Measurements from ENCODE around the gene ERICH6.

Gene ERICH6

DNA sequence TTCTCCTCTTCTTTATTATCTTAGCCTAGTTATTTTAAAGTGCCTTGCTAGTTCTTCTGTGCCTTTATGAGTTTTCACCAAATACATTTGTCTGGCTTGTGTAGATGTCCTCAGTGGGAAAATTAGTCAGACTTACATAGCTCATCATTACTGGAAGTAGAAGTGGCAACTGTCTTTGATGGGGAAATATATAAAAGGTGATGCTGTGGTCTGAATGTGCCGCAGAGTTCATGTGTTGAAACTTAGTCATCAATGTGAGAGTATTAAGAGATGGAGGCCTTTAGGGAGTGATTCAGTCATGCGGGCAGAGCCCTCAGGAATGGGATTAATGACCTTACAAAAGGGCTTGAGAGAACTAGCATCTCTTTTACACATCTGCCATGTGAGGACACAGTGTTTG, 6.4 kb upstream of the ERICH6 start:
- no peak for DNase-seq (ENCODE audit: low read depth)
- no peak overlapping the region for H3K4me3 ChIP-seq (ENCODE audit: low read depth, low read length)
- TF ChIP-seq CTCF (IDR thresholded peaks at IDR 0.05; ENCODE audit: control insufficient read depth, extremely low read depth, insufficient read depth): no peak

DNA sequence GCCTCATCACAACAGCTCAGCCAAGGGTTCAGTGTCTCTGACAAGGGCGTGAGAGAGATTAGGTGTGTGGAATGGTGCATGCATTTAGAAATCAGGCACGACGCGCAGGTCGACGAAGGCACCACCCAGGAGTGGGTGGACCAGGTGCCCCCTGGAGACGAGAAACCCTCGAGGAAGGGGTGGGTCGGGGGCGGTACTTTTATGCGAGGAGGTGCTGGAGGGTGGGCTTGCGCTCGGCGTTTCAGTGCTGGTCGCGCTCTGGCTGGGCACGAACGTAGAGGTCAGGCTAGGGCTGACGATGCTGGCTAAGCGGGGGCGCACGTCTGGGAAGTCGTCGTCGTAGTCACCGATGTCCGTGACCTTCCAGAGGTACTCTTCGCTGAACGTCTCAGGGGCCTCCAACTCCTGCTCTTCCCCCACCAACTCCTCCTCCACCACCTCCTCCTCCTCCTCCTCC, 393 bp downstream of the ERICH6 start:
- DNase-seq (ENCODE audit: low read depth): no peak
- H3K4me3 ChIP-seq (ENCODE audit: low read depth, low read length): peak overlapping the region; percentile 56
- TF ChIP-seq CTCF (IDR thresholded peaks at IDR 0.05; ENCODE audit: control insufficient read depth, extremely low read depth, insufficient read depth): no peak

GRCh38 chr3:150699068-150699639, 4.6 kb downstream of the ERICH6 start:
- H3K4me3 ChIP-seq (ENCODE audit: low read depth, low read length): no peak overlapping the region
- no peak for TF ChIP-seq CTCF (IDR thresholded peaks at IDR 0.05; ENCODE audit: control insufficient read depth, extremely low read depth, insufficient read depth)
- DNase-seq (ENCODE audit: low read depth): no peak

DNA sequence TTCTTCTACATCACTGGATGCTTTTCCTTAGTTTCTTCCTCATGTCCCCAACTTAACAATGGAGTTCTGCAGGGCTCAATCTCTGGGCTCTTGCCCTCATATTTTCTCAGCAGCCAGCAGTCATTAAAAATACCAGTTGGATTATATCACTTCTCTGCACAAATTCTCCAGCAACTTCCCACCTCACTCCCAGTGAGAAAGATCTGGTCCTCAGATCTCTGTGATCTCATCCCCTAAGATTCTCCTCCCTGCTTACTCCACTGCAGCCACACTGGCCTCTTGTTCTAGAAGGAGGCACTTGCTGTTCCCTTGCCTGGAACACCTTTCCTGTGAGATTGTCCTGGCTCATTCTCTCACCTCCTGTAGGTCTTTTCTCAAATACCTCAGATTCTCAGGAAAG, 6.1 kb downstream of the ERICH6 start:
- H3K4me3 ChIP-seq (ENCODE audit: low read depth, low read length): no peak overlapping the region
- no peak for DNase-seq (ENCODE audit: low read depth)
- no peak for TF ChIP-seq CTCF (IDR thresholded peaks at IDR 0.05; ENCODE audit: control insufficient read depth, extremely low read depth, insufficient read depth)

- H3K4me3 ChIP-seq (ENCODE audit: low read depth, low read length): no peak overlapping the region
- no peak for DNase-seq (ENCODE audit: low read depth)
- no peak for TF ChIP-seq CTCF (IDR thresholded peaks at IDR 0.05; ENCODE audit: control insufficient read depth, extremely low read depth, insufficient read depth)
Measured at GRCh38 chr3:150691414-150692040, 12.2 kb downstream of the ERICH6 start.

GRCh38 chr3:150687613-150688012, 16.1 kb downstream of the ERICH6 start:
- DNase-seq (ENCODE audit: low read depth): no peak
- no peak for TF ChIP-seq CTCF (IDR thresholded peaks at IDR 0.05; ENCODE audit: control insufficient read depth, extremely low read depth, insufficient read depth)
- no peak overlapping the region for H3K4me3 ChIP-seq (ENCODE audit: low read depth, low read length)

DNA sequence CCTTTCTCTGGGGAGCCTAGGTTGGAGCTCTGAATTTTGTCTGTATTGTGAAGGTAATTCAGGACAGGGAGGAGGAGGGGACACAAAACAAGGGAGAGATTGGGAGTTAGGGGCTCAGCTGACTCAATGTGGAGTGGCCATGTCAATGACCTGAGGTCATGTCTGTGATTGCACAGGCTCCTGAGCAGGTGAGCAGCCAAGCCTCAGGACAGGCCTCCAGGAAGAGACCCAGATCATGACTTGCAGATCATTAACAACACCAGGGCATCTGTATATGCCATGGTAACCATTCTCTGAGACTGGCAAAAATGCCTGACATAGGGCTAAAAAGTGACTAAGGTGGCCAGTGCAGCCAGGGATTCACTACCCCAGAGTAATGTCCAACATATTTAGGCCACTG, 20.9 kb downstream of the ERICH6 start:
- TF ChIP-seq CTCF (IDR thresholded peaks at IDR 0.05; ENCODE audit: control insufficient read depth, extremely low read depth, insufficient read depth): no peak
- DNase-seq (ENCODE audit: low read depth): no peak
- no peak overlapping the region for H3K4me3 ChIP-seq (ENCODE audit: low read depth, low read length)
